Neural progenitor cell (in vitro differentiated cells): ENCODE data around the gene HCAR1. TPM values are rescaled to one million over a fixed set of nuclear protein-coding genes. Genes with fewer than 3 reads are reported as not detected.
A peak's percentile ranks its signal among the peaks of the same experiment; 100 is the strongest.
"Not testable (repeated sequence)": the region's sequence is repeated elsewhere in the genome, so short reads cannot be mapped to it uniquely, and the experiment has no call there.

Experiments
- DNase-seq: peaks from one replicate; pipeline ENCODE4 v3.0.0-alpha.2; 2016; ENCODE audit warnings: low spot score
- H2AFZ ChIP-seq: fragments of 200-600 bp; sonication (generic); replicated peaks from 2 replicates; pipeline ENCODE4 v1.6.1; 2016; ENCODE audit warnings: antibody characterized with exemption
- H3F3A ChIP-seq: fragments of 200-600 bp; sonication (generic); 2 replicates; pipeline ENCODE4 v1.6.1; 2016; ENCODE audit warnings: antibody characterized with exemption, low read depth
- H3K27ac ChIP-seq: fragments of 200-600 bp; sonication (generic); 2 replicates; pipeline ENCODE4 v1.5.1; 2016; ENCODE audit warnings: mild to moderate bottlenecking
- H3K27me3 ChIP-seq: fragments of 200-600 bp; sonication (generic); 2 replicates; pipeline ENCODE4 v1.6.1; 2016; ENCODE audit warnings: mild to moderate bottlenecking, moderate library complexity
- H3K36me3 ChIP-seq: fragments of 200-600 bp; sonication (generic); 2 replicates; pipeline ENCODE4 v1.5.1; 2016
- H3K4me1 ChIP-seq: fragments of 200-600 bp; sonication (generic); 2 replicates; pipeline ENCODE4 v1.6.1; 2016; ENCODE audit warnings: mixed run types
- H3K4me2 ChIP-seq: fragments of 200-600 bp; sonication (generic); 2 replicates; pipeline ENCODE4 v1.6.1; 2016
- H3K4me3 ChIP-seq: fragments of 200-600 bp; sonication (generic); 2 replicates; pipeline ENCODE4 v1.5.1; 2016
- H3K79me2 ChIP-seq: fragments of 200-600 bp; sonication (generic); 2 replicates; pipeline ENCODE4 v1.6.1; 2016; ENCODE audit warnings: low read depth
- H3K9ac ChIP-seq: fragments of 200-600 bp; sonication (generic); 2 replicates; pipeline ENCODE4 v1.6.1; 2016
- H3K9me3 ChIP-seq: fragments of 200-600 bp; sonication (generic); 2 replicates; pipeline ENCODE4 v1.5.1; 2016; ENCODE audit warnings: low read depth
- H4K20me1 ChIP-seq: fragments of 200-600 bp; sonication (generic); 2 replicates; pipeline ENCODE4 v1.6.1; 2016; ENCODE audit warnings: low read depth
- H3K27ac Mint-ChIP-seq: 3 replicates; pipeline ENCODE4 v1.8.0; 2021; ENCODE audit warnings: mixed read lengths
- H3K27me3 Mint-ChIP-seq: 2 replicates; pipeline ENCODE4 v1.8.0; 2022; ENCODE audit warnings: low read depth, mild to moderate bottlenecking, inconsistent platforms, moderate library complexity, mixed read lengths; ENCODE audit not compliant: insufficient read depth
- H3K36me3 Mint-ChIP-seq: 3 replicates; pipeline ENCODE4 v1.8.0; 2021; ENCODE audit warnings: mixed read lengths
- H3K4me1 Mint-ChIP-seq: 3 replicates; pipeline ENCODE4 v1.8.0; 2021; ENCODE audit warnings: mixed read lengths
- H3K4me3 Mint-ChIP-seq: 3 replicates; pipeline ENCODE4 v1.8.0; 2021; ENCODE audit warnings: mild to moderate bottlenecking, moderate library complexity, mixed read lengths
- H3K9me3 Mint-ChIP-seq: 3 replicates; pipeline ENCODE4 v1.8.0; 2020; ENCODE audit warnings: mixed read lengths
- EZH2 ChIP-seq: fragments of 200-600 bp; sonication (generic); IDR thresholded peaks from 2 replicates; pipeline ENCODE4 v1.6.1; 2017; ENCODE audit warnings: antibody characterized with exemption, mild to moderate bottlenecking, moderate library complexity
- EZH2phosphoT487 ChIP-seq: fragments of 200-600 bp; sonication (generic); IDR thresholded peaks from 2 replicates; pipeline ENCODE4 v1.6.1; 2017; ENCODE audit warnings: antibody characterized with exemption
- total RNA-seq: library from RNA; depleted of rRNA; stranded (reverse); fragments of >200 nt; gene quantifications from 2 replicates; pipeline ENCODE4 v1.2.3, GENCODE V29; 2015; ENCODE audit warnings: low replicate concordance
- TF ChIP-seq, protein P1 (sequence below): fragments of 200-600 bp; sonication (generic); IDR thresholded peaks from 2 replicates; pipeline ENCODE4 v1.5.1; 2017; ENCODE audit warnings: antibody characterized with exemption, mild to moderate bottlenecking

HCAR1 gene
- total RNA-seq, 1 donor from 2014 or later = not detected

DNA sequence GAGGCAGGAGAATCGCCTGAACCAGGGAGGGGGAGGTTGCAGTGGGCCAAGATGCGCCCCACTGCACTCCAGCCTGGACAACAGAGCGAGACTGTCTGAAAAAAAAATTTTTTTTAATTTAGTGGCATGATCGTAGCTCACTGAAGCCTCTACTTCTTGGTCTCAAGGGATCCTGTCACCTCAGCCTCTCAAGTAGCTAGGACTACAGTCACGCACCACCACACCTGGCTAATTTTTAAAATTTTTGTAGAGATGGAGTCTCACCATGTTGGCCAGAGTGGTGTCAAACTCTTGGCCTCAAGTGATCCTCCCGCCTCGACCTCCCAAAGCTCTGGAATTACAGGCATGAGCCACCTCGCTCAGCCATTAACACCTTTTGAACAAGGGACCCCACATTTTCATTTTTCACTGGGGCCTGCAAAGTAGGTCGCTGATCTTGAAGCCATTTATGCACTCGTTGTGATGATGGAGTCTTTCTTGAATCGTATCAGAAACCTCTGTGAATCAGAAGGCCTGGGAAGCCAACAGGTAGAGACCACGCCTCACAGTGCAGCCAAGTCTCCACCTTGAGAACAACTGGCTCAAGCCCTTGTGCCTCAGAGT is 5.9 kb downstream of the HCAR1 start:
- no peaks in the 10 kb centered on the region for H3K79me2 ChIP-seq
- DNase-seq = no peak
- H3K9ac ChIP-seq = no peak overlapping the region
- Mint-ChIP-seq H3K9me3 (no peaks in the 10 kb centered on the region), H3K27ac (no peak overlapping the region), H3K4me3 (no peak overlapping the region), H3K27me3 (no peaks in the 10 kb centered on the region), H3K36me3 (no peaks in the 10 kb centered on the region), H3K4me1 (peaks cover 9% of the 10 kb centered on the region)
- H2AFZ ChIP-seq = no peak overlapping the region
- H3K4me3 ChIP-seq = no peak overlapping the region
- no peaks in the 10 kb centered on the region for H4K20me1 ChIP-seq
- no peak overlapping the region for H3K27ac ChIP-seq
- no peaks in the 10 kb centered on the region for H3F3A ChIP-seq
- no peaks in the 10 kb centered on the region for H3K4me1 ChIP-seq
- TF ChIP-seq, protein P1, sequence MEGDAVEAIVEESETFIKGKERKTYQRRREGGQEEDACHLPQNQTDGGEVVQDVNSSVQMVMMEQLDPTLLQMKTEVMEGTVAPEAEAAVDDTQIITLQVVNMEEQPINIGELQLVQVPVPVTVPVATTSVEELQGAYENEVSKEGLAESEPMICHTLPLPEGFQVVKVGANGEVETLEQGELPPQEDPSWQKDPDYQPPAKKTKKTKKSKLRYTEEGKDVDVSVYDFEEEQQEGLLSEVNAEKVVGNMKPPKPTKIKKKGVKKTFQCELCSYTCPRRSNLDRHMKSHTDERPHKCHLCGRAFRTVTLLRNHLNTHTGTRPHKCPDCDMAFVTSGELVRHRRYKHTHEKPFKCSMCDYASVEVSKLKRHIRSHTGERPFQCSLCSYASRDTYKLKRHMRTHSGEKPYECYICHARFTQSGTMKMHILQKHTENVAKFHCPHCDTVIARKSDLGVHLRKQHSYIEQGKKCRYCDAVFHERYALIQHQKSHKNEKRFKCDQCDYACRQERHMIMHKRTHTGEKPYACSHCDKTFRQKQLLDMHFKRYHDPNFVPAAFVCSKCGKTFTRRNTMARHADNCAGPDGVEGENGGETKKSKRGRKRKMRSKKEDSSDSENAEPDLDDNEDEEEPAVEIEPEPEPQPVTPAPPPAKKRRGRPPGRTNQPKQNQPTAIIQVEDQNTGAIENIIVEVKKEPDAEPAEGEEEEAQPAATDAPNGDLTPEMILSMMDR = no peak
- TF ChIP-seq EZH2phosphoT487 = no peak
- TF ChIP-seq EZH2 = no peak
- H3K27me3 ChIP-seq = no peaks in the 10 kb centered on the region
- H3K36me3 ChIP-seq = no peaks in the 10 kb centered on the region
- no peak overlapping the region for H3K4me2 ChIP-seq
- H3K9me3 ChIP-seq = no peaks in the 10 kb centered on the region

DNA sequence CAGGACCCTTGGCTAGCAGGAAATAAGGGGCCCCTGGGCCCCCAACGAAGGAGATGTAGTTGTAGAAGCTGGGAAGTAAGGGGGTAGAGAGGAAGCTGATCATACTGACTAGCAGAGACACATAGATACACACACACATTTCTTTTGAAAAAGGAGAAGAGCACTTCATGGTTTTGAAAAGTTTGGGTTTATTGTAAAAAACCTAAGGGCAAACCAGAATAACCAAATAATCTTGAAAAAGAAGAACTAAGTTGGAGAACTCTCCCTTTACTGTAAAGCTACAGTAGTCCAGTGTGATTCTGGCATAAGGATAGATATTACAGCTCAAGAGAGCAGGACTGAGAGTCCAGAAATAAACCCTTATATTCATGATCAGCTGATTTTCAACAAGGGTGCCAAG is 8.3 kb downstream of the HCAR1 start:
- DNase-seq = no peak
- Histone ChIP-seq H3K4me1 (no peaks in the 10 kb centered on the region), H3K4me3 (no peak overlapping the region), H3K4me2 (no peak overlapping the region), H3K27me3 (no peaks in the 10 kb centered on the region), H3K27ac (no peak overlapping the region), H4K20me1 (no peaks in the 10 kb centered on the region), H3F3A (no peaks in the 10 kb centered on the region), H3K9me3 (no peaks in the 10 kb centered on the region), H2AFZ (no peak overlapping the region), H3K9ac (no peak overlapping the region), H3K36me3 (no peaks in the 10 kb centered on the region), H3K79me2 (no peaks in the 10 kb centered on the region)
- Mint-ChIP-seq H3K27me3 (no peaks in the 10 kb centered on the region), H3K4me3 (no peak overlapping the region), H3K9me3 (no peaks in the 10 kb centered on the region), H3K36me3 (no peaks in the 10 kb centered on the region), H3K27ac (no peak overlapping the region), H3K4me1 (peaks cover 9% of the 10 kb centered on the region)
- TF ChIP-seq EZH2phosphoT487 (no peak), EZH2 (no peak)
- TF ChIP-seq, protein P1 = no peak

DNA sequence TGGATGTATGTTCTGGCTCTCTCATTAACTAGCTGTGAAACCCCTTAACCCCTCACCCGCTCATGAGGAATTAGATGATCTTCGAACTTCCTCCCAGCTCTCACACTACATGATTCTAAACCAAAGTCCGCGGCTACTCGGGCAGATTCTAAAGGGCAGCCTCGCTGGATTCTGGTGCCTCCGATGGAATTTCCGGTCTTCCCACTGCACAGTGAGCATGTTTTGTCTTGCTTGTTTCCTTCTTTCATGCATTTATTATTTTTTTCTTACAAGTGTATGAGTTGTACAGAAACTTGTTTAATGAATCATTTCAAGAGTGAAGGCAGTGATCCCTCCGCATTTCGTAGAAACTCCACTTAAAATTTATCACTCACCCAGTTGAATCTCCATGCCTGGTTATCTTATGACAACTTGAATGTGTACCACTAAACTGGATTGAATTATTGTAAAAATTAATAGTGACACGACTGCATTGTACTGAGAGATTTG is 9.5 kb downstream of the HCAR1 start:
- H3K9me3 ChIP-seq = no peaks in the 10 kb centered on the region
- H3F3A ChIP-seq = no peaks in the 10 kb centered on the region
- Mint-ChIP-seq H3K27ac (peak overlapping the region; percentile 9), H3K4me3 (no peak overlapping the region), H3K27me3 (peaks cover 2% of the 10 kb centered on the region), H3K9me3 (no peaks in the 10 kb centered on the region), H3K4me1 (peaks cover 7% of the 10 kb centered on the region), H3K36me3 (no peaks in the 10 kb centered on the region)
- no peak overlapping the region for H3K9ac ChIP-seq
- H3K79me2 ChIP-seq = no peaks in the 10 kb centered on the region
- no peaks in the 10 kb centered on the region for H3K27me3 ChIP-seq
- no peaks in the 10 kb centered on the region for H4K20me1 ChIP-seq
- no peak overlapping the region for H2AFZ ChIP-seq
- no peaks in the 10 kb centered on the region for H3K4me1 ChIP-seq
- no peak overlapping the region for H3K27ac ChIP-seq
- TF ChIP-seq EZH2phosphoT487 (no peak), EZH2 (no peak)
- DNase-seq = no peak
- H3K36me3 ChIP-seq = no peaks in the 10 kb centered on the region
- no peak overlapping the region for H3K4me3 ChIP-seq
- no peak overlapping the region for H3K4me2 ChIP-seq

DNA sequence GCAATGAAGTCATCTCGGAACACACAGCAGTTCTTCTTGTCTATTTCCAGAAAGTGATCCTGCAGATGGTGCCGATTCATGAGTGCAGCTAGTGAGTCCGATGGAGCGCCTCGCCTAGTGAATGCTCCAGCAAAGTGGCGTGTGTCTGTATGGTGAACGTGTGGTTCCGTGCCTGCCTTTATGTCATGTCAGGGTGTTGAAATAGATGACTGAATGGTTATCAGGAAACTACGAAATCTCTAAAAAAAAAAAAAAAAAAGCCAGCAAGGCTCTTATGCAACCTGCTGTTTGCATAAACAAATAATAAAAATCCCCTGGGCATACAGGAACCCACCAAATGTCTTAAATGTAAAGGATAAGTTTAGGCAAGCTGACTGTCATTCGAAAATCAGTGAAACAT is 14.0 kb downstream of the HCAR1 start, which contains the start of gene HCAR3:
Gene HCAR3, minus strand, starts transcription at position 154 of the 400 bp plus-strand sequence. Its CDS starts 74 bp downstream, at position 80.
- not testable (repeated sequence) for H3K27me3 Mint-ChIP-seq, H3K9me3 Mint-ChIP-seq, H3K36me3 Mint-ChIP-seq, H3K9ac ChIP-seq, H3K9me3 ChIP-seq, H3K4me1 Mint-ChIP-seq, H3K27ac Mint-ChIP-seq, H3K4me3 ChIP-seq, H3K27ac ChIP-seq, H3K36me3 ChIP-seq, H3K27me3 ChIP-seq, H3K4me2 ChIP-seq, H3K4me1 ChIP-seq, H2AFZ ChIP-seq, H3K4me3 Mint-ChIP-seq, H3K79me2 ChIP-seq, DNase-seq, H4K20me1 ChIP-seq, H3F3A ChIP-seq

DNA sequence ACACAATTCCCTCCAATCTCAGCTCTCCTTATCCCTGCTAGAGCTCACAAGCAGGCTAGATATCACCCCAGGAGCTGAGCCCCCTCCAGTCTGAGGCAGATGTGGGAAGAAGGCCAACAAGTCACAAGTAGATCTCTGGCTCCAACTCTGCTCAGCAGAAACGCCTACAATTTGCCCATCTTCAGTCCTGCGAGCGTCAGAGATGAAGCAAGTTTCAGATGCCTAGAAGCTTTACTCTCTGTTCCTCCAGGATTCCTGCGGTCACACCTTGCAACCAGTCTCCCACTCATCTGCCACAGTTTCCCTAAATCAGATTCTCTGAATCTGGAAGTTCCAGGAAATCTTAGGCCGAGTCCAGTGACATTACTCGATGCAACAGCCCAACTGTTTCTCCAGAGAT is 15.4 kb downstream of the HCAR1 start:
- not testable (repeated sequence) for H3K79me2 ChIP-seq, H3F3A ChIP-seq, H3K36me3 ChIP-seq, H3K4me1 Mint-ChIP-seq, H3K36me3 Mint-ChIP-seq, H3K4me1 ChIP-seq, H2AFZ ChIP-seq, H3K27ac Mint-ChIP-seq, H3K27ac ChIP-seq, H3K27me3 Mint-ChIP-seq, H3K4me3 Mint-ChIP-seq, H3K27me3 ChIP-seq, H3K9me3 Mint-ChIP-seq, H3K9me3 ChIP-seq, H3K4me2 ChIP-seq, H3K9ac ChIP-seq, H3K4me3 ChIP-seq, H4K20me1 ChIP-seq, DNase-seq

DNA sequence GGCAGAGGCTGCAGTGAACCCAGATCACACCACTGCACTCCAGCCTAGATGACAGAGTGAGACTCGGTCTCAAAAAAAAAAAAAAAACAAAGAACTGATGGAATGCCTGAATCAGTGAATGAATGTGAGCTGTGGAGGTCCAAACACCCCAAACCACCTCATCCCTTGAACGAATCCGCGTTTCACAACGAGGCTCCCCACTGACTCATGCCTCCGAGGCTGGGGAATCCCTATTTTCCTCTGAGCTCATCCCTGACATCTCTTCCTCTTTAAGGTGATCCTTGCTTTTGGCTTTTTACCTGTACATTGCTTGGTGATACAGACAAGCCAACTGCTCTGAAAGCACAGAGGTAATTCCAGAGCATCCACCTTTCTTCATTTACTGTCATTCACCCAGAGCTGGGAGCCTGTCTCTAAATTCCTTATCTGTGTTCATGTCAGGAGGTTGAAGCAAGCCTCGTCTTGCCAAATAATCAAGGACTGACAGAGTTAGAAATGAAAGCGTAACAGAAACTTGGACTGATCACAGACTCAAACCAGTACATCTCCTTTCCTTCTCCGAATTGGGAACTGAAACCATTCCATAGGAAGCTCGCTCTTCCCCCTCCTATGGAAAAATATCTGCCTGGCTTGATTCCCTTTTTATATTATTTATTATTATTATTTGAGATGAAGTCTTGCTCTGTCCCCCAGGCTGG is 17.0 kb downstream of the HCAR1 start:
- H3K36me3 ChIP-seq, H3K4me3 Mint-ChIP-seq, H3F3A ChIP-seq, H3K27ac Mint-ChIP-seq, H3K27me3 ChIP-seq, H2AFZ ChIP-seq, H4K20me1 ChIP-seq, H3K9me3 Mint-ChIP-seq, H3K4me1 Mint-ChIP-seq, H3K4me1 ChIP-seq, H3K27me3 Mint-ChIP-seq, DNase-seq, H3K9me3 ChIP-seq, H3K27ac ChIP-seq, H3K9ac ChIP-seq, H3K4me2 ChIP-seq, H3K36me3 Mint-ChIP-seq, H3K79me2 ChIP-seq, H3K4me3 ChIP-seq: not testable (repeated sequence)
